IPS-18a (cell line): ENCODE results near the gene EEF1E1.
A peak's percentile ranks its signal among the peaks of the same experiment; 100 is the strongest.

Experiments used
- H3K27ac ChIP-seq: one replicate; pipeline ENCODE4 v1.5.1; 2013; ENCODE audit warnings: low read length
- H3K27me3 ChIP-seq: one replicate; pipeline ENCODE4 v1.6.1; 2013; ENCODE audit warnings: mild to moderate bottlenecking, low read length; ENCODE audit not compliant: control insufficient read depth, insufficient read depth
- H3K36me3 ChIP-seq: one replicate; pipeline ENCODE4 v1.6.1; 2013; ENCODE audit warnings: low read depth, low read length; ENCODE audit not compliant: control insufficient read depth
- H3K4me1 ChIP-seq: one replicate; pipeline ENCODE4 v1.6.1; 2013; ENCODE audit warnings: low read depth, low read length; ENCODE audit not compliant: control insufficient read depth
- H3K4me3 ChIP-seq: one replicate; pipeline ENCODE4 v1.5.1; 2013; ENCODE audit warnings: low read length
- H3K9ac ChIP-seq: one replicate; pipeline ENCODE4 v1.6.1; 2013; ENCODE audit warnings: mild to moderate bottlenecking, low read length, moderate library complexity
- H3K9me3 ChIP-seq: one replicate; pipeline ENCODE4 v1.6.1; 2013; ENCODE audit warnings: low read depth, low read length; ENCODE audit not compliant: control insufficient read depth

EEF1E1 gene

GRCh38 chr6:8102122-8102958, at the start of gene EEF1E1:
Gene EEF1E1 (minus strand): TSS chr6:8102548. CDS start chr6:8102521, 27 bp downstream.
- Histone ChIP-seq H3K4me1 (peaks cover 7% of the 10 kb centered on the region), H3K36me3 (peaks cover 10% of the 10 kb centered on the region), H3K9ac (peak within 1 kb of the TSS; percentile 78), H3K27me3 (no peaks in the 10 kb centered on the region), H3K27ac (peak within 1 kb of the TSS; percentile 51), H3K9me3 (no peaks in the 10 kb centered on the region), H3K4me3 (peak within 1 kb of the TSS; percentile 87)

GRCh38 chr6:8149350-8149749, 47.0 kb upstream of the EEF1E1 start:
- Histone ChIP-seq H3K4me1 (peaks cover 11% of the 10 kb centered on the region), H3K9ac (no peak overlapping the region), H3K36me3 (no peaks in the 10 kb centered on the region), H3K4me3 (no peak overlapping the region), H3K27me3 (no peaks in the 10 kb centered on the region), H3K9me3 (no peaks in the 10 kb centered on the region), H3K27ac (no peak overlapping the region)

- Histone ChIP-seq H3K4me3 (no peak overlapping the region), H3K9ac (no peak overlapping the region), H3K4me1 (no peaks in the 10 kb centered on the region), H3K27me3 (no peaks in the 10 kb centered on the region), H3K27ac (no peak overlapping the region), H3K9me3 (no peaks in the 10 kb centered on the region), H3K36me3 (no peaks in the 10 kb centered on the region)
These were observed 41.6 kb upstream of the EEF1E1 start for GRCh38 chr6:8143945-8144344.

- Histone ChIP-seq H3K4me3 (no peak overlapping the region), H3K27me3 (no peaks in the 10 kb centered on the region), H3K9me3 (no peaks in the 10 kb centered on the region), H3K4me1 (no peaks in the 10 kb centered on the region), H3K36me3 (no peaks in the 10 kb centered on the region), H3K27ac (no peak overlapping the region), H3K9ac (no peak overlapping the region)
These were observed 37.1 kb upstream of the EEF1E1 start for GRCh38 chr6:8139451-8139850.

GRCh38 chr6:8137529-8137939, 35.2 kb upstream of the EEF1E1 start:
- Histone ChIP-seq H3K4me3 (no peak overlapping the region), H3K9me3 (no peaks in the 10 kb centered on the region), H3K9ac (no peak overlapping the region), H3K27me3 (no peaks in the 10 kb centered on the region), H3K4me1 (no peaks in the 10 kb centered on the region), H3K36me3 (no peaks in the 10 kb centered on the region), H3K27ac (no peak overlapping the region)

GRCh38 chr6:8135276-8135675, 32.9 kb upstream of the EEF1E1 start:
- H3K9me3 ChIP-seq, result no peaks in the 10 kb centered on the region
- H3K4me1 ChIP-seq, result no peaks in the 10 kb centered on the region
- no peak overlapping the region for H3K9ac ChIP-seq
- H3K27me3 ChIP-seq, result no peaks in the 10 kb centered on the region
- no peak overlapping the region for H3K27ac ChIP-seq
- H3K36me3 ChIP-seq, result no peaks in the 10 kb centered on the region
- no peak overlapping the region for H3K4me3 ChIP-seq

GRCh38 chr6:8132130-8132529, 29.8 kb upstream of the EEF1E1 start:
- no peaks in the 10 kb centered on the region for H3K27me3 ChIP-seq
- H3K4me1 ChIP-seq, result no peaks in the 10 kb centered on the region
- no peaks in the 10 kb centered on the region for H3K9me3 ChIP-seq
- H3K27ac ChIP-seq, result no peak overlapping the region
- no peak overlapping the region for H3K4me3 ChIP-seq
- H3K9ac ChIP-seq, result no peak overlapping the region
- no peaks in the 10 kb centered on the region for H3K36me3 ChIP-seq

GRCh38 chr6:8131265-8131897, 29.0 kb upstream of the EEF1E1 start:
- no peak overlapping the region for H3K9ac ChIP-seq
- H3K36me3 ChIP-seq, result no peaks in the 10 kb centered on the region
- H3K27me3 ChIP-seq, result no peaks in the 10 kb centered on the region
- H3K9me3 ChIP-seq, result no peaks in the 10 kb centered on the region
- H3K4me1 ChIP-seq, result no peaks in the 10 kb centered on the region
- no peak overlapping the region for H3K4me3 ChIP-seq
- H3K27ac ChIP-seq, result no peak overlapping the region

GRCh38 chr6:8130399-8130798, 28.1 kb upstream of the EEF1E1 start:
- Histone ChIP-seq H3K9ac (no peak overlapping the region), H3K27me3 (no peaks in the 10 kb centered on the region), H3K36me3 (no peaks in the 10 kb centered on the region), H3K4me1 (no peaks in the 10 kb centered on the region), H3K27ac (no peak overlapping the region), H3K4me3 (no peak overlapping the region), H3K9me3 (no peaks in the 10 kb centered on the region)

- Histone ChIP-seq H3K9me3 (no peaks in the 10 kb centered on the region), H3K9ac (no peak overlapping the region), H3K27ac (no peak overlapping the region), H3K4me3 (no peak overlapping the region), H3K36me3 (no peaks in the 10 kb centered on the region), H3K4me1 (no peaks in the 10 kb centered on the region), H3K27me3 (no peaks in the 10 kb centered on the region)
These were observed 20.9 kb upstream of the EEF1E1 start for GRCh38 chr6:8123236-8123635.

GRCh38 chr6:8114956-8115355, 12.6 kb upstream of the EEF1E1 start:
- no peaks in the 10 kb centered on the region for H3K27me3 ChIP-seq
- no peak overlapping the region for H3K9ac ChIP-seq
- H3K36me3 ChIP-seq, result no peaks in the 10 kb centered on the region
- no peaks in the 10 kb centered on the region for H3K9me3 ChIP-seq
- no peaks in the 10 kb centered on the region for H3K4me1 ChIP-seq
- no peak overlapping the region for H3K27ac ChIP-seq
- H3K4me3 ChIP-seq, result no peak overlapping the region
